ENCODE data around the gene SLC22A12.

GRCh38 chr11:64577202-64577601, 13.8 kb upstream of the SLC22A12 start:
- TF ChIP-seq, protein P1, sequence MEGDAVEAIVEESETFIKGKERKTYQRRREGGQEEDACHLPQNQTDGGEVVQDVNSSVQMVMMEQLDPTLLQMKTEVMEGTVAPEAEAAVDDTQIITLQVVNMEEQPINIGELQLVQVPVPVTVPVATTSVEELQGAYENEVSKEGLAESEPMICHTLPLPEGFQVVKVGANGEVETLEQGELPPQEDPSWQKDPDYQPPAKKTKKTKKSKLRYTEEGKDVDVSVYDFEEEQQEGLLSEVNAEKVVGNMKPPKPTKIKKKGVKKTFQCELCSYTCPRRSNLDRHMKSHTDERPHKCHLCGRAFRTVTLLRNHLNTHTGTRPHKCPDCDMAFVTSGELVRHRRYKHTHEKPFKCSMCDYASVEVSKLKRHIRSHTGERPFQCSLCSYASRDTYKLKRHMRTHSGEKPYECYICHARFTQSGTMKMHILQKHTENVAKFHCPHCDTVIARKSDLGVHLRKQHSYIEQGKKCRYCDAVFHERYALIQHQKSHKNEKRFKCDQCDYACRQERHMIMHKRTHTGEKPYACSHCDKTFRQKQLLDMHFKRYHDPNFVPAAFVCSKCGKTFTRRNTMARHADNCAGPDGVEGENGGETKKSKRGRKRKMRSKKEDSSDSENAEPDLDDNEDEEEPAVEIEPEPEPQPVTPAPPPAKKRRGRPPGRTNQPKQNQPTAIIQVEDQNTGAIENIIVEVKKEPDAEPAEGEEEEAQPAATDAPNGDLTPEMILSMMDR (IDR thresholded peaks at IDR 0.05): no peak
- TF ChIP-seq POLR2A (IDR thresholded peaks at IDR 0.05): no peak

All from suprapubic skin (tissue), 3 donors.